GM21717 (cell line): ENCODE measurements around the gene NAP1L1.
A peak's percentile ranks its signal among the peaks of the same experiment; 100 is the strongest.

Source experiments
- ATAC-seq: cut with Tn5 transposase; IDR thresholded peaks from one replicate; pipeline ENCODE4 v1.9.1; 2021; ENCODE audit warnings: mild to moderate bottlenecking, moderate library complexity; ENCODE audit not compliant: unreplicated experiment

NAP1L1 gene

GRCh38 chr12:76041406-76041805 lies 43.1 kb downstream of the NAP1L1 start:
- ATAC-seq, result no peak

DNA sequence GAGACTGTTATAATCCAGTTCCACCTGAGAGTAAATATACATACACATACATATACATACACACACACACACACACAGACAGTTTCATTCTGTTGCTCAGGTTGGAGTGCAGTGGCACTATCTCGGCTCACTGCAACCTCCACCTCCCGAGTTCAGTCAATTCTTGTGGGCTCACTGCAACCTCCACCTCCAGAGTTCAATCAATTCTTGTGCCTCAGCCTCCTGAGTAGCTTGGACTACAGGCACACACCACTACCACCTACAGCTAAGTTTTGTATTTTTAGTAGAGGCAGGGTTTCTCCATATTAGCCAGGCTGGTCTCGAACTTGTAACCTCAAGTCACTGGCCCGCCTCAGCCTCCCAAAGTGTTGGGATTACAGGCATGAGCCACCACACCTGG lies 44.0 kb downstream of the NAP1L1 start:
- ATAC-seq, result no peak

DNA sequence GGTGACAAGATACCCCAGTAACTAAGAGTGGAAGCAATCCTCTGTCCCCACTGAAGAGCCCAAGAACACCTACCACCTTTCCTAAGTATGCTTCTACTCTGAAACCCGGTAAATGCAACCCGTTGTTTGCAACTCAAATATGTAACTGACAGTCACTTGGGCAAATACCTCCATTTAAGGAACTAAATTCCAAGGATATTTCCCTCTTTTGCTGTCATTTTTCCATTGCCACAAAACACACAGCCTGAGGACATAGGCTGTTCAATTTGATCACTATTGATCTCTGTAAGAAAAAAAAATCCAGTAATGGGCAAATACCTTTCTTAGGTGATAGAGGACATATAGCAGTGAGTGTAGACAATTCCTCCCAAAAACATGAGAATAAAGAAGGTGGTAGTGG lies 46.3 kb downstream of the NAP1L1 start:
- ATAC-seq, result no peak

- peak; percentile 63 for ATAC-seq
Observed at GRCh38 chr12:76037130-76038103, 47.1 kb downstream of the NAP1L1 start.

DNA sequence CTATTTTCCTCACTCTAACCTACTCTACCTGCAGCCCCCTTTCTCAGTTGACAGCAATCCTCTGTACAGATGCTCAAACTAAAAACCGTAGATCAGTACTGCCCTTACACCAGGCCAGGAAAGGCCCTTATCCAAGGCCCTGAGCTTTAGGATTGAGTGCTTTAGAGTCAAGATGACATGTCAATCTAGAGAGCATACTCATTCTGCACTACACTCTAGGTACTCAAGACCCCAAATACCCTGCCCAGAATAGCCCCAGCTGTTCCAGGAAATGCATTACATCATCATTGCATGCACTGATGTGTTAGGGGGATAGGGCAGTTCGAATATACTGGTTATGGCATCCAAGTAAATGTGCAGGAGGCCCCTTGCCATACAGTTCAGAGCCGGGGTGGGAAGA lies 49.4 kb downstream of the NAP1L1 start:
- ATAC-seq, result no peak

DNA sequence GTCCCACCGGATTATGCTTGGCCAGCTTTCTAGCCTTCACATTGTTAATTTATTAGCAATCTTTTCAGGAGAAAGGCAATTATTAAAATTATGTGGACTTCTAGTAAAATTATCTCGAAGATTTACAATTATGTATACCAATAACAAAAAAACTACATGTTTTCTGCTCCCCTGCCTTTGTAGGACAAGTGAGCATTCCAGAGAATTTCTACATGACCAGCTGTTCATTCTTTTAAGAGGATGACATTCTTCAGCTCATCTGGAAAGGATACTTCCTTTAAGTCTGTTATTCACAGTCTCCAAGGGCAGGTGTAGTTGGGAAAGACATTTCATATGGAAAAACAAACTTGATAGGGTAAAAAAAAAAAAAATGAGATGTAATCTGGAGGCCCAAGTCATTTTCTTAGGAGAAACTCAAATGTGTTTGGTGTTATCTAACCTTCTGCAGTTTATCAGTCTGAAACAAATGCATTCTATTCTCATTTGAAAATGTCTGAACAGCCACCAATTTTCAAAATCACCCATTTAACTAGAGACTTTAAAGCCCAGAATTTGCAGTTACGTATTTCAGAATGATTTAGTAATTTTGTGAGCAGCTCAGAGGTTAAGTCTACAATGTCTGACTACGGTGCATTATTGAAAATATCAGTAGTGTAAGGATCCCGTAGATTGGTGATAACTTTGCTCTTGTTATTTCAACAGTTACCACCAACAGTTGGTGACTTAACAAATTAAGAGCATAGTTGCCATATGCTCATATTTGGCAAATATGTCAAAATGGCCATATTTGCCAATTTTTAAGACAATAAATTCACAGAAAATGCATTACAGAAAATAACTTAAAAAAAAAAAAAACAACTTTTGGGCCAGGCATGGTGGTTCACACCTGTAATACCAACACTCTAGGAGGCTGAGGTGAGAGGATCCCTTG lies 51.1 kb downstream of the NAP1L1 start:
- ATAC-seq, result no peak

- peak; percentile 21 for ATAC-seq
Observed at GRCh38 chr12:76032043-76032981, 52.2 kb downstream of the NAP1L1 start.

DNA sequence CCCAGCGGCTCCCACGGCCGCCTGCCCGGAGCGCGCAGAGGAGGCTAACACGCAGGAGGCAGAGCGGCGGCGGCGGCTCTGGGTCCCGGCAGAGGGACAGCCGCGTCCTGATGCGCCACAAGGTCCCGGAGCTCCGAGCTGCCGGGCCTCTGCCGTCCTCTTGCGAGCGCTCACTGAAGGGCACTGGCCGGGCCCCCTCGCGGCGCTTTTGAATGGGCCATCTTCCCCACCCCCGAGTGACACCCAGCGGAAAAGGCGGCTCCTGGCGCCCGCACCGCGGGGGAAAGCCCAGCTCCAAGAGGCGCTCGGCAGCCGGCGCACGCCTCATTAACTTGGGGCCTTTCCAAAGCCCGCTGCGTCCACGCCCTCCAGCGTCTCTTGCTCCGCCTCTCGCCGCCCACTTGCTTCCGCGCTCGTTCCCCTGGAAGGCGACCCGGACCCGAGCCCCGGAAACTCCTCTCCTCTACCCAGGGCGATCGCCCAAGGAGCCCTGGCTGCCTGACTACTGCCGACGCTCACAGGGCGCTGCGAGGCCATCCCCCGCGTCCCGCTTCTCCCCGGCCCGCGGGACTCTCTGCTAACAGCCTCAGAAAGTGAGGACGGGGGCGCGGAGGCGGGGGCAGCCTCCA lies 53.0 kb downstream of the NAP1L1 start, which contains the start of gene PHLDA1:
PHLDA1 (minus strand) TSS at position 363 of the 629 bp plus-strand sequence.
- peak; percentile 84 for ATAC-seq

DNA sequence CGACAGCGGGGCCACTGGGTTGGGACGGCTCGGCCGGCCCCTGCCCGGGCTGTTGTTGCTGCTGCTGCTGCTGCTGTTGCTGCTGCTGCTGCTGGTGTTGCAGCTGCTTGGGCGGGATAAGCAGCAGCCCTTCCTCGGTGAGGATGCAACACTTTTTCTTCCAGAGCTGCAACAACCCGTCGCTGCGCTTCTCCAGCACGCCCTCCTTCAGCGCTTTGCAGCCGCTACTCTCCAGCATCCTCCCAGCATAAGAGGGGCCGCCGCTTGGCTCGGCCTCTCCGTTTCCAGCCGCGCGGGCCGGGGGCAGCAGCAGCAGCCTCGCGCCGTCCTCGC lies 53.4 kb downstream of the NAP1L1 start:
- no peak for ATAC-seq

- peak; percentile 11 for ATAC-seq
Observed at GRCh38 chr12:76030341-76031080, 54.0 kb downstream of the NAP1L1 start.

GRCh38 chr12:76029982-76030340 lies 54.5 kb downstream of the NAP1L1 start:
- no peak for ATAC-seq

GRCh38 chr12:76028571-76029277 lies 55.8 kb downstream of the NAP1L1 start:
- no peak for ATAC-seq

- ATAC-seq, result no peak
Observed at GRCh38 chr12:76026643-76027063, 57.8 kb downstream of the NAP1L1 start.

GRCh38 chr12:76025601-76026575 lies 58.6 kb downstream of the NAP1L1 start:
- ATAC-seq, result no peak

DNA sequence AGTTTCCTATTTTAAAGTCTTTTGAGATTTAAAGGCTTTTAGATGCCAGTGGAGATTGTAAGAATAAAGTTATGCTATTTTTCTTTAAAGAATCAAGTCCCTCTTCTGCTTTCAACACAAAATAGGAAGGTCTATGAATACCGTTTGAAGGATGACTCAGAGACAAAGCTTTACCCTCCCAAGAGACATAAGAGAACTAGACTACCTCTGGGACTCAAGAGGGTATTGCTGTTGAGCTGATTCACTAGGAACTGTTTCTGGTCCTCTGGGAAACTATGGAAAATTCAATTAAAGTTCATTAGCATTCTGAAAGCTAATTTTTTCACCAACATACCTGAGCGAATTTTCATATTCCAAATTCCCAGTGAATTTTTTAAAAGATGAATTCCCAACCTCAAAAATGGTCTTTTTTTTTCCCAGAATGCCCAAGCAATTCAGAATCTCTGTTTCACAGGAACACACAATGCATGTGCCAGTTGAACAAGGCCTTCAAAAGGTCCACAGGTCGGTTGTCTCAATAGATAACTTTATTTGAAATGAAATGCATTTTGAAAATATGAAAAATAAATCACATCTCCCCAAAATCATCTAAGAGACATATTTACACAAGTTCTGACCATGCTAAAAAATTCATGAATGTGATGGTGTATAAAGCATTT lies 59.4 kb downstream of the NAP1L1 start:
- no peak for ATAC-seq

DNA sequence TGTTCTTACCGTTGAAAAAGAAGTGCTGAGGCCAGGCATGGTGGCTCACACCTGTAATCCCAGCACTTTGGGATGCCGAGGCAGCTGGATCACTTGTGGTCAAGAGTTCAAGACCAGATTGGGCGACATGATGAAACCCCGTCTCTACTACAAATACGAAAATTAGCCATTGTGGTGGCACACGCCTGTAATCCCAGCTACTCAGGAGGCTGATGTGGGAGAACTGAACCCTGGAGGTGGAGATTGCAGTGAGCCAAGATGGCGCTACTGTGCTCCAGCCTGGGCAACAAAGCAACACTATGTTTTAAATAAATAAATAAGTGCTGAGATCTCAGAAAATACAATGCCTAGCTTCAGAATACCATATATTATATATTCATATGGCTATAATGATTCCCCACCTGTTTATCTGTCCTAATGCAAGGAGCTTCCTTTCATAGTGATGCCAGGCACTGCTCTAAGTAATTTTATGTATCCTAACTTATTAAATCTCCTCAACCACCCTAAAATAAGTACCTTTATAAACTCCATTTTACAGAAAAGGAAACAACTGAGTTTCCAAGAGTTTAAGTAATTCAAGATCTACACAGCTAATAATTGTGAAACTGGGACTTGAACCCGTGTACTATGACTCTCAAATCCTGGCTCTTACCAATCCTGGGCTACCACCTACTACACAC lies 60.2 kb downstream of the NAP1L1 start:
- ATAC-seq, result no peak
